ENCODE measurements around the gene MAPK12.

GRCh38 chr22:50303515-50303847, 42.0 kb upstream of the MAPK12 start:
- TF ChIP-seq BHLHE40 (IDR thresholded peaks at IDR 0.05; ENCODE audit: low read length) (no peak), RNF219 (CRISPR knock-in tag; IDR thresholded peaks at IDR 0.05) (no peak), ZNF282 (CRISPR knock-in tag; IDR thresholded peaks at IDR 0.05) (no peak), CTCF (IDR thresholded peaks at IDR 0.05 in 2 of 3, conservative IDR thresholded peaks at IDR 0.05 in 1 of 3; ENCODE audit: insufficient read depth in 2 of 3, low read depth in 1 of 3, low read length in 3 of 3) (no peak), ZBTB9 (CRISPR knock-in tag; IDR thresholded peaks at IDR 0.05) (no peak), THAP7 (CRISPR knock-in tag; IDR thresholded peaks at IDR 0.05) (no peak), CSDE1 (IDR thresholded peaks at IDR 0.05) (no peak)
